Upper lobe of left lung (tissue), 6 donors: ENCODE data around the gene CCDC92. TPM values are rescaled to one million over a fixed set of nuclear protein-coding genes. Genes with fewer than 3 reads are reported as not detected.
A peak's percentile ranks its signal among the peaks of the same experiment; 100 is the strongest.

Source experiments
- ATAC-seq, 2 donors: fragments of 200-7000 bp; cut with Tn5 transposase; one replicate each; pipeline ENCODE4 v1.9.1; 2022; ENCODE audit warnings: mild to moderate bottlenecking in 2 of 2, moderate library complexity in 2 of 2; ENCODE audit not compliant: low FRiP score in 2 of 2
- DNase-seq, 2 donors: peaks; one replicate each; pipeline ENCODE4 v3.0.0-alpha.2; 2019 to 2020
- H3K27ac ChIP-seq, 4 donors: fragments of 200-600 bp; sonication (generic); one replicate each; pipeline ENCODE4 v1.5.1; 2016 to 2019
- H3K27me3 ChIP-seq, 4 donors: fragments of 200-600 bp; sonication (generic); one replicate each; pipeline ENCODE4 v1.5.1; 2017 to 2019
- H3K36me3 ChIP-seq, 4 donors: fragments of 200-600 bp; sonication (generic); one replicate each; pipeline ENCODE4 v1.5.1; 2016 to 2019
- H3K4me1 ChIP-seq, 4 donors: fragments of 200-600 bp; sonication (generic); one replicate each; pipeline ENCODE4 v1.5.1; 2018 to 2019
- H3K4me3 ChIP-seq, 4 donors: fragments of 200-600 bp; sonication (generic); one replicate each; pipeline ENCODE4 v1.5.1; 2017 to 2019; ENCODE audit warnings: mild to moderate bottlenecking in 2 of 4, moderate library complexity in 1 of 4
- H3K9me3 ChIP-seq, 4 donors: fragments of 200-600 bp; sonication (generic); one replicate each; pipeline ENCODE4 v1.5.1; 2018 to 2019
- EP300 ChIP-seq, 4 donors: sonication (generic); formaldehyde crosslinking; IDR thresholded peaks; one replicate each; pipeline ENCODE4 v1.5.1; 2017; ENCODE audit warnings: antibody characterized with exemption in 4 of 4, control low read depth in 2 of 4
- POLR2A ChIP-seq, 4 donors: fragments of 450-650 bp; IDR thresholded peaks; one replicate each; pipeline ENCODE4 v1.5.1; 2016 to 2017; ENCODE audit warnings: antibody characterized with exemption in 4 of 4, mild to moderate bottlenecking in 2 of 4
- POLR2AphosphoS5 ChIP-seq, 2 donors: sonication (generic); formaldehyde crosslinking; IDR thresholded peaks; one replicate each; pipeline ENCODE4 v1.5.1; 2017; ENCODE audit warnings: antibody characterized with exemption in 2 of 2
- WGBS, 2 donors: methylation state at CpG; one replicate each; pipeline ENCODE4 v1.1.5; 2017 to 2018; 5-methylcytosine and 5-hydroxymethylcytosine counted together
- total RNA-seq, 6 donors: library from RNA; depleted of rRNA in 4 of 6; stranded (reverse); fragments of >200 nt in 4 of 6; gene quantifications; one replicate each; pipeline versions ENCODE4 v1.1.0 to v1.2.1, GENCODE V29; 2016 to 2021
- TF ChIP-seq, protein P1 (sequence below), 6 experiments: fragments of 450-650 bp in 4 of 6; fragments of 200-600 bp in 2 of 6; sonication (generic) in 2 of 6; IDR thresholded peaks; one replicate each; pipeline ENCODE4 v1.5.1; 2016 to 2019; ENCODE audit warnings: antibody characterized with exemption in 6 of 6
- donor health status: DM: no; HTN: no; CAD: no; lungs with moderate emphysema.
- donor health status: DM: no; HTN: yes; CAD: no; lungs with severe emphysema.

The CCDC92 gene
- total RNA-seq, 6 donors from 2014 or later = 33.8 to 48.9 (median 43.7) TPM

GRCh38 chr12:123984903-123985302, 12.3 kb upstream of the CCDC92 start:
- Histone ChIP-seq H3K4me3 (no peak overlapping the region), H3K27ac (peak overlapping the region in 2 of 4 donors; percentile 15 to 40), H3K36me3 (peaks cover 0 to 27% (median 10%) of the 10 kb centered on the region in 4 donors), H3K9me3 (no peaks in the 10 kb centered on the region), H3K27me3 (no peaks in the 10 kb centered on the region), H3K4me1 (peaks cover 0 to 34% (median 16%) of the 10 kb centered on the region in 4 donors)
- WGBS, 2 donors = 85 to 86% methylated on average over 4 of the region's 4 CpGs
- no peak for TF ChIP-seq POLR2AphosphoS5 (IDR thresholded peaks at IDR 0.05)
- TF ChIP-seq, protein P1, sequence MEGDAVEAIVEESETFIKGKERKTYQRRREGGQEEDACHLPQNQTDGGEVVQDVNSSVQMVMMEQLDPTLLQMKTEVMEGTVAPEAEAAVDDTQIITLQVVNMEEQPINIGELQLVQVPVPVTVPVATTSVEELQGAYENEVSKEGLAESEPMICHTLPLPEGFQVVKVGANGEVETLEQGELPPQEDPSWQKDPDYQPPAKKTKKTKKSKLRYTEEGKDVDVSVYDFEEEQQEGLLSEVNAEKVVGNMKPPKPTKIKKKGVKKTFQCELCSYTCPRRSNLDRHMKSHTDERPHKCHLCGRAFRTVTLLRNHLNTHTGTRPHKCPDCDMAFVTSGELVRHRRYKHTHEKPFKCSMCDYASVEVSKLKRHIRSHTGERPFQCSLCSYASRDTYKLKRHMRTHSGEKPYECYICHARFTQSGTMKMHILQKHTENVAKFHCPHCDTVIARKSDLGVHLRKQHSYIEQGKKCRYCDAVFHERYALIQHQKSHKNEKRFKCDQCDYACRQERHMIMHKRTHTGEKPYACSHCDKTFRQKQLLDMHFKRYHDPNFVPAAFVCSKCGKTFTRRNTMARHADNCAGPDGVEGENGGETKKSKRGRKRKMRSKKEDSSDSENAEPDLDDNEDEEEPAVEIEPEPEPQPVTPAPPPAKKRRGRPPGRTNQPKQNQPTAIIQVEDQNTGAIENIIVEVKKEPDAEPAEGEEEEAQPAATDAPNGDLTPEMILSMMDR (IDR thresholded peaks at IDR 0.05) = no peak
- TF ChIP-seq EP300 (IDR thresholded peaks at IDR 0.05) = no peak
- TF ChIP-seq POLR2A (IDR thresholded peaks at IDR 0.05) = no peak
- no peak for DNase-seq
- no peak for ATAC-seq

DNA sequence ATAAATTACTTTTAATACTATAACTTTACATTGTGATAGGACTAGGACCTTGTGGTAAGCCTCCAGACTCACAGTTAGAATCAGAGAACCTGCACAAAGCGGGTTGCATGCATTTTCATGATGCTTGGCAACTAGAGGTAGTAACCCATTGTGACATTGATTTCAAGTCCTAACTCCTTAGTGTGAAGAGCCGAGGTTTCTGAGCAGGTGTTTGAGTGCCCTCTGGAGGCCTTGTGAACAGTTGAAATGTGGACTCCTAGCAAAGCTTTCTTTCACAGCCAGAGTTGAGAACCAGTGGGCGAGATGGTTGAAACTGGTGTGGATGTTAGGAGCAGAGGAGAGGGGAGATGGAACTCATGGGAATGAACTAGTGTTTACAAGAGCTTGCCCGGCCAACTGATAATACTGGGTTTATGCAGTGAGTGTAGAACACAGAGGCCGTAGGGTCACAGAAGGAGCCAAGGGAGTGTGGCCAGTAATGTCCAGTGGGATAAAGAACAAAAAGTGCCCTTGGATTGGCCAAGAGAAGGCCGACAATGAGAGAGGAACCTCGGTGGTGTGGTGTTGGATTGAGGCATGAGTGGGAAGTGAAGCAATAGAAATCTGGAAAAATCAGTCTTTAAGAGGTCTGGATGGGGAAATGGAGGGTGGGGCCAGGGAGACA, 11.3 kb upstream of the CCDC92 start:
- Histone ChIP-seq H3K4me1 (peaks cover 0 to 26% (median 16%) of the 10 kb centered on the region in 4 donors), H3K9me3 (no peaks in the 10 kb centered on the region), H3K4me3 (no peak overlapping the region), H3K27me3 (no peaks in the 10 kb centered on the region), H3K27ac (peak overlapping the region in 1 of 4 donors; percentile 40), H3K36me3 (peaks cover 0 to 21% (median 5%) of the 10 kb centered on the region in 4 donors)
- 44 to 45% methylated on average over 7 of the region's 7 CpGs for WGBS, 2 donors
- DNase-seq (peak in 1 of 2 donors; percentile 61), ATAC-seq (peak; percentile 71 to 72)
- TF ChIP-seq POLR2A (IDR thresholded peaks at IDR 0.05) = no peak
- TF ChIP-seq, protein P1 (IDR thresholded peaks at IDR 0.05) = peak; percentile 30 to 70 (median 45)

- ATAC-seq = no peak
- no peaks in the 10 kb centered on the region for H3K27me3 ChIP-seq
- peaks cover 0 to 12% (median 2%) of the 10 kb centered on the region in 4 donors for H3K36me3 ChIP-seq
- WGBS, 2 donors = 95 to 97% methylated on average over 7 of the region's 7 CpGs
- TF ChIP-seq, protein P1 (IDR thresholded peaks at IDR 0.05) = no peak
- TF ChIP-seq POLR2A (IDR thresholded peaks at IDR 0.05) (no peak), EP300 (IDR thresholded peaks at IDR 0.05) (no peak), POLR2AphosphoS5 (IDR thresholded peaks at IDR 0.05) (no peak)
- peaks cover 0 to 26% (median 16%) of the 10 kb centered on the region in 4 donors for H3K4me1 ChIP-seq
- no peak for DNase-seq
- H3K9me3 ChIP-seq = no peaks in the 10 kb centered on the region
- no peak overlapping the region for H3K4me3 ChIP-seq
- H3K27ac ChIP-seq = no peak overlapping the region
Measured at GRCh38 chr12:123982269-123982668, 9.6 kb upstream of the CCDC92 start.

GRCh38 chr12:123979566-123979965, 6.9 kb upstream of the CCDC92 start:
- Histone ChIP-seq H3K36me3 (peaks cover 0 to 23% (median 4%) of the 10 kb centered on the region in 4 donors), H3K9me3 (no peaks in the 10 kb centered on the region), H3K4me1 (peaks cover 2 to 14% (median 11%) of the 10 kb centered on the region in 4 donors), H3K27me3 (no peaks in the 10 kb centered on the region), H3K27ac (no peak overlapping the region), H3K4me3 (no peak overlapping the region)
- DNase-seq = no peak
- WGBS, 2 donors = 85 to 91% methylated on average over 6 of the region's 6 CpGs
- TF ChIP-seq EP300 (IDR thresholded peaks at IDR 0.05) (no peak), POLR2A (IDR thresholded peaks at IDR 0.05) (no peak), POLR2AphosphoS5 (IDR thresholded peaks at IDR 0.05) (no peak)
- TF ChIP-seq, protein P1 (IDR thresholded peaks at IDR 0.05) = no peak
- ATAC-seq = no peak
